NCI-H526 treated with DMSO at 0.1 percent for 48 hours (cell line): ENCODE results near the gene FRY.

Experiments used
- DNase-seq: peaks from one replicate; lab custom pipeline; 2025; lab: John Stamatoyannopoulos, UW

Gene FRY

GRCh38 chr13:32175943-32176342 lies 144.4 kb downstream of the FRY start:
- DNase-seq = no peak

DNA sequence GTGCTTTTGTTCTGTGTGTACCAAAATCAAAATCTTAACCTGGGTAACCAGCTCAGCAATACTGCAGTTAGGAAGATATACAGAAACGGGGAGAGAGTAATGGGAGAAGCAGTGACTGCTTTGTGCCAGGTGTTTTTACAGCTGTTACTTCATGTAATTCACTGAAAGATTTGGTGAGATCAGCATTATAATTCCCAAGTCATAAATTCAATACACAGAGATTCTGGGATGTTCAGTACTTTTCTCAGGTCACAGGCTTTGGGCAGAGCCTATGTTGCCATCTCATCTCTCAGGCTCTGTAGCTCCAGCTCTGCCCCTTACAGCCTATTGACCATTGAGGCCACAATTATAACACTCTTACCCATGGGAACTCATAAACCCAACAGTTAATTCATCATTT lies 145.1 kb downstream of the FRY start:
- no peak for DNase-seq

DNA sequence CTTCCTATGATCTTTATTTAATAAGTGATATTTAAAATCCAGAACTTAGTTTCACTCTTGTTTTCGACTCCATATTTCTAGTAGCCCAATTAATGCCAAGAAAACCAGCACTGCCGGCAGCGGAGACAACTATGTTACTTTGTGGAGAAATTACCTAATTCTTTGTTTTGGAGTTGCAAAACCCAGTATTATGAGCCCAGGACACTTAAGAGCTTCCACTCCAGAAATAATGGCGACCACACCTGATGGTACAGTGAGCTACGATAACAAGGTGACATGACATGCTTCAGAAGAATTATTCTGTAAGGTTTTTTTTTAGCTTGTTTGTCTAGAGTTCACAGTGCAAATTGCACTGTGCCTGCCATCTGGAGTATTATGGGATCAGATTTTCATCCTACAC lies 147.2 kb downstream of the FRY start:
- DNase-seq = no peak

- no peak for DNase-seq
Observed at GRCh38 chr13:32179708-32180107, 148.1 kb downstream of the FRY start.

DNA sequence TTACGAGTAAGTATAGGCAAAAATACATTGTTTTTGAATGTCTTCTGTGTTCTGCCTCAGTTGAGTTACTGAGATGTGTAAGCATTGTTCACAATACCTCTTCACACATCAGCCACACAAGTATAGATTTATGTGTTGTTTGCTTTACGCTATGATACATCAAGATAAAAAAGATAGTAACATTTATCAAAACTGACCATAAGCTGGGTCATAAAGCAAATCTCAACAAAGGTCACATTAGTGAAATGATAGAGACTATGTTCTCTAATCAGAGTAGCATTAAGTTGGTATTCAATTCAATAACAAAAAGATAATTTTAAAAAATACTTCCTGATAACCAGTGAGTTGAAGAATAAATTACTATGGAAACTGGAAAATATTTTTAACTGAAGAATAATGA lies 156.1 kb downstream of the FRY start:
- DNase-seq = no peak

DNA sequence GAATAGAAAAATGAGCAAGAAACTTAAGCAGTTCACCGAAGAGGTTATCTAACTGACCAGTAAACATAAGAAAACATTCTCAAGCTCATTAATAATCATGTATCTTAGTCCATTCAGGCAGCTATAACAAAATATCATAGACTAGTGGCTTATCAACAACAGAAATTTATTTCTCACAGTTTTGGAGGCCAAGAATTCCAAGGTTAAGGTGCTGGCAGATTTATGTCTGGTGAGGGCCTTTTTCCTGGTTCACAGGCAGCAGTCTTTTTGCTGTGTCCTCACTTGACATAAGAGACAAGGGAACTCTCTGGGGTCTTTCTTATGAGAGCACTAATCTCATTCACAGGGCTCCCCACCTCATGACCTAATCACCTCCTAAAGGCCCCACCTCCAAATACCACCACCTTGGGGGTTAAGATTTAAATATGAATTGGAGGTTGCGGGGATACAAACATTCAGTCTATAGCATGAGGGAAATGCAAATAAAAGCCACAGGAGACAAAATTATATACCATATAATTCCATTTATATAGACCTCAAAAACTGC lies 160.0 kb downstream of the FRY start:
- DNase-seq = no peak

GRCh38 chr13:32195713-32196112 lies 164.1 kb downstream of the FRY start:
- DNase-seq = no peak

GRCh38 chr13:32199168-32199567 lies 167.6 kb downstream of the FRY start:
- DNase-seq = no peak

GRCh38 chr13:32200741-32201140 lies 169.2 kb downstream of the FRY start:
- DNase-seq = no peak

GRCh38 chr13:32201809-32202208 lies 170.2 kb downstream of the FRY start:
- DNase-seq = no peak

DNA sequence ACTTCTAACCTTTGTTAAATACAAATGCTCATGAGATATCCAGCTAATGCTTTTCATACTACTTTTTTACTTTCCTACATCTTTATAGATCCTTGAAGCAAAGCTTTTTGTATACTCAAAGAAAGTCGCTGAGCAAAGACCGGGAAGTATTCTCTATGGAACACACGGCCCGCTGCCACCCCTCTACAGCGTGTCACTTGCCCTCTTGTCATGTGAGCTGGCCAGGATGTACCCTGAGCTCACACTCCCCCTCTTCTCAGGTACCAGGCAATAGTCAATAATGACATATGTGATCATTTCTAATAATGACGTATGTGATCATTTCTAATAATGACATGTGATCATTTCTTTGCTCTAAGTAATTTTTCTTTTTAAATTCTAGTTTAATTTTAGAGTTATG lies 170.7 kb downstream of the FRY start:
- no peak for DNase-seq

DNA sequence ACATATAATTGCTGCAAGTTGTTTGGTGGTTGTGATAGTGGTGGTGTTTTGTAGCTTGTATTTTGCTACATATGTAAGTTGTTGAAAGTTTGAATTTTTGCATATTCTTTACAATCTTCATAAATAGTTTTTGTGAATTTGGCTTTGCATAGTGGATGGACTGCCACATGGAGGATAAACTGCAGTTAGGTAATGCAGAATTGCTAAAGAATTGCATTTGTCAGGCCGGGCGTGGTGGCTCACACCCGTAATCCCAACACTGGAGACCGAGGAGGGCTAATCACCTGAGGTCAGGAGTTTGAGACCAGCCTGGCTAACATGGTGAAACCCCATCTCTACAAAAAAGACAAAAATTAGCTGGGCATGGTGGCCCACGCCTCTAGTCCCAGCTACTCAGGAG lies 171.6 kb downstream of the FRY start:
- DNase-seq = no peak

DNA sequence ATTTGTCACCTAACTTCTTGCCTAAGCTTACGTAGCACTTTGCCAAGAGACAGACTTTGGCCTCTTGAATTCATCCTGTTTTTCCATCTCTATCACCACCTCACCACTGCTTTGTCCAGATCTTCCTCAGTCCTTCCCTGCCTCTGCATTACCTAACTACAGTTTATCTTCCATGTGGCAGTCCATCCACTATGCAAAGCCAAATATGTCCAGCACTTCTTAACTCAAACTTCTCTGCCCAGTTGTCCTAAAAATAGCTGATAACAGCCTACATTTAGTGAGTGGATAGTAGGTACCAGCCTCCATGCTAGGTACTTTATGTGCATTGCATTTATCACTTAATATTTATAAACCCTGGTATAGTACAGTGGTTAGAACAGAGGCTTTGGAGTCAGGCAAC lies 172.2 kb downstream of the FRY start:
- no peak for DNase-seq

GRCh38 chr13:32205431-32206096 lies 174.0 kb downstream of the FRY start:
- peak; percentile 81 for DNase-seq

GRCh38 chr13:32206097-32206740 lies 174.6 kb downstream of the FRY start:
- peak; percentile 67 for DNase-seq

GRCh38 chr13:32208860-32209259 lies 177.3 kb downstream of the FRY start:
- no peak for DNase-seq

- DNase-seq = no peak
Observed at GRCh38 chr13:32209652-32210051, 178.1 kb downstream of the FRY start.

GRCh38 chr13:32210101-32210500 lies 178.5 kb downstream of the FRY start:
- DNase-seq = no peak

DNA sequence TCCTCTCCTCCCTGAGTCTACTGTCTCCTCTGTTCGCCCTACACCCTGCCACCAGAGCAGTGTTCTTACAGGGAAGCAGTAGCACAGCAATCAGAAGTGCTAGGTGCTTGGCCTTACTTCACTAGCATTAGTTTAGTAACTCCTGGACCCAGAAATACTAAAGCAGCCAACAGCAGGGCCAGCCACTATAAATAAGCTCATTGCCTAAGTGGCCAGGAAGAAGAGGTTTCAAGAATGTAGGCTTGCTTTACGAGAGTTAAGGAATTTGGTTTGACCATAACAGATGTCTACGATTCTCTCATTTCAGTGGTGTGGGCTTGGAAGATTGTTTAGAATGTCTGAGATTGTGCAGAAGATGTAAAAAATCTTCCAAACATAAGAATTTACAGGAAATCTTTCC lies 180.2 kb downstream of the FRY start:
- no peak for DNase-seq

DNA sequence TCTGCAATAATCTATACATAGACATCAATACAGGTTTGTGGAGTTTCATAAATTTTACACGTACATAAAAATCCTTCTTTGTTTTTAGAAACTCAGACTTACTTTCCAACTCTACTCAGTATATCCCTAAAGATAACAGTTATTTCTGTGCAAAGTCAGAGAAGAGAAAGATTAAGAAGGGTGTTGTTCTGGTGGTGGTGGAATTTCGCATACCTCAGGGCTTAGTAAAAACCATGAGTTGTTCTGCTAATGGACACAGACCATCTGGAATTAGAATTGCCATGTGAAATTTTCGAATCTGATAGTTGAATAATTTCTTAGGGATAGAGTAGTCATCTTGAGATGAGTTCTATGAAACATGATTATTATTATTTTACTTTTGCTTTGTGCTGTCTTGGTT lies 180.8 kb downstream of the FRY start:
- no peak for DNase-seq

- DNase-seq = no peak
Observed at GRCh38 chr13:32213626-32214025, 182.1 kb downstream of the FRY start.

DNA sequence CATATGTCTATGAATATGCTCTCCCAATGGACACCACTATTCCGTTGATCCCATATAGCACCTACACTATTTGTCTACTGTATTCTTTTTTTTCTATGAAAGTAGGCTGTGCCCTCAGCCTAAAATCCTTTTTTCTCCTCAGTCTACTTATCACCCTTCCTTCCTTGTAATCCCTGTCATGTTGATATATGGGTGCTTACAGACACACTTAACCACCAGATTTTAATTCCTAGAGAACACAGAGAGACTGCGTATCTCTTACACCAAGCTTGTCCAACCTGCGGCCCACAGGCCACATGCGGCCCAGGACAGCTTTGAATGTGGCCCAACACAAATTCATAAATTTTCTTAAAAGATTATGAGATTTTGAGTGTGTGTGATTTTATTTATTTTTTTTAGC lies 182.5 kb downstream of the FRY start:
- DNase-seq = no peak

DNA sequence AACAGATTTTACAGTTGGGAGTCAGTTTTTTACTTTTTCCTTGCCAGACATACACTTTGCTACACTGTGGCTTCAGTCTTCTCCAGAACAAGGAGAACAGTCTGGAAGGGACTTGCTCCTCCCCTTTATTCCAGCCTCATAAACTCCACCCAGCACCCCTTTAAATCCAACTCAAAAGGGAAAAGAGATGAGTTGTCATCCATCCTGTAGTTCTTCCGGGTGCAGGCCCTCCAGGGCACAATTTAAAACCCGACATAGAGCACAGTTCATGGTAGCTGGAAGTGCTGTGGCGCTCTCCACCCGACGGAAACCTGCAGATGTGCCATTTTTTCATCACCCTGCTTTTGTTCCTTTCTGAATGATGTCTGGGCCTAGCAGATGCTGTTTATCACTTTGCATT lies 184.7 kb downstream of the FRY start:
- DNase-seq = no peak
